OCI-LY1 (cell line): Measurements from ENCODE around the gene CRYBB1.

Source experiments
- CTCF ChIP-seq: fragments of 200-600 bp; sonication (generic), shearing (Covaris generic); IDR thresholded peaks from 2 replicates; pipeline ENCODE4 v1.5.1; 2017; ENCODE audit warnings: mild to moderate bottlenecking, antibody characterized with exemption, low read length, moderate library complexity, mixed read lengths
- EZH2 ChIP-seq: fragments of 200-600 bp; sonication (generic), shearing (Covaris generic); IDR thresholded peaks from 2 replicates; pipeline ENCODE4 v1.8.0; 2017; ENCODE audit warnings: borderline replicate concordance, mixed run types, mild to moderate bottlenecking, antibody characterized with exemption, low read length, moderate library complexity, mixed read lengths

GRCh38 chr22:26597480-26597879 lies 20.3 kb downstream of the CRYBB1 start:
- TF ChIP-seq CTCF: no peak
- no peak for TF ChIP-seq EZH2
